AG04449 (cell line): ENCODE results near the gene PTPRF.

ENCODE experiments used
- CTCF ChIA-PET: fragments of 350-600 bp; formaldehyde crosslinking; extraction: SDS; loops from one replicate; lab custom pipeline; 2021; ENCODE audit warnings: antibody characterized with exemption; lab: Yijun Ruan, JAX
- POLR2A ChIA-PET: fragments of 400-600, 350-600 bp; formaldehyde crosslinking; extraction: SDS; loops from one replicate; lab custom pipeline; 2020; ENCODE audit warnings: antibody characterized with exemption, inconsistent platforms; lab: Yijun Ruan, JAX
- DNase-seq: peaks from one replicate; pipeline ENCODE4 v3.0.0-alpha.2; 2010; ENCODE audit warnings: low read depth, low spot score
- H3K4me3 ChIP-seq: 2 replicates; pipeline ENCODE4 v1.5.1; 2011; ENCODE audit warnings: low read depth, mild to moderate bottlenecking, control low read depth, low read length
- TF ChIP-seq, protein P1 (sequence below): IDR thresholded peaks from one replicate; pipeline ENCODE4 v1.5.1; 2011; ENCODE audit warnings: mild to moderate bottlenecking, moderate library complexity, low read length, control low read depth, inconsistent platforms; ENCODE audit not compliant: insufficient read depth; ENCODE audit errors: missing control alignments

The PTPRF gene

GRCh38 chr1:43610339-43610738 is 79.7 kb downstream of the PTPRF start:
- TF ChIP-seq, protein P1, sequence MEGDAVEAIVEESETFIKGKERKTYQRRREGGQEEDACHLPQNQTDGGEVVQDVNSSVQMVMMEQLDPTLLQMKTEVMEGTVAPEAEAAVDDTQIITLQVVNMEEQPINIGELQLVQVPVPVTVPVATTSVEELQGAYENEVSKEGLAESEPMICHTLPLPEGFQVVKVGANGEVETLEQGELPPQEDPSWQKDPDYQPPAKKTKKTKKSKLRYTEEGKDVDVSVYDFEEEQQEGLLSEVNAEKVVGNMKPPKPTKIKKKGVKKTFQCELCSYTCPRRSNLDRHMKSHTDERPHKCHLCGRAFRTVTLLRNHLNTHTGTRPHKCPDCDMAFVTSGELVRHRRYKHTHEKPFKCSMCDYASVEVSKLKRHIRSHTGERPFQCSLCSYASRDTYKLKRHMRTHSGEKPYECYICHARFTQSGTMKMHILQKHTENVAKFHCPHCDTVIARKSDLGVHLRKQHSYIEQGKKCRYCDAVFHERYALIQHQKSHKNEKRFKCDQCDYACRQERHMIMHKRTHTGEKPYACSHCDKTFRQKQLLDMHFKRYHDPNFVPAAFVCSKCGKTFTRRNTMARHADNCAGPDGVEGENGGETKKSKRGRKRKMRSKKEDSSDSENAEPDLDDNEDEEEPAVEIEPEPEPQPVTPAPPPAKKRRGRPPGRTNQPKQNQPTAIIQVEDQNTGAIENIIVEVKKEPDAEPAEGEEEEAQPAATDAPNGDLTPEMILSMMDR: no peak
- H3K4me3 ChIP-seq: no peak overlapping the region
- POLR2A ChIA-PET: interaction anchor here (0.7 kb wide), 1 partner anchor 40 kb away, joined by 4 read pairs; the partner anchor contains the start of gene KDM4A
- no peak for DNase-seq
- CTCF ChIA-PET: no interaction called here

DNA sequence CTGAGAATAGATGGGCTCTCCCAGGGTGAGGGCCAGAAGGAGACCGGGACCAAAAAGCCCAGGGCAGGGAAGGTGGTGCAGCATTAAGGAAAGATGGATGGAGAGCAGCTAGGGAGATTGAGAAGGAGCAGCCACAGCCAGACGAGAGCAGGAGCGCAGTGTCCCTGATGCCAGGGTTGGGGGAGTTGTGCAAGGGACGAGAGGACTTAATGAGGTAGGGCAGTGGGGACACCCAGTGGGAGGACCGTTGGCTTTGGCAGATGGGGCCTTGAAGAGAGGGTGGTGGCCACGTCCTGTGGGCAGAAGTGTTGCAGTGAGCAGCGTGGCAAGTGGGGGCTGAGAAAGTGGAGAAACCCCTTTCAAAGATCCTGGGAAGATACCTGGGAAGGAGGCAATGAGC is 81.3 kb downstream of the PTPRF start:
- TF ChIP-seq, protein P1: no peak
- no peak for DNase-seq
- POLR2A ChIA-PET: no interaction called here
- CTCF ChIA-PET: interaction anchor here (0.6 kb wide), 1 partner anchor 14 kb away, joined by 3 read pairs; no protein-coding TSS in a partner anchor
- H3K4me3 ChIP-seq: no peak overlapping the region

- no peak for DNase-seq
- TF ChIP-seq, protein P1: no peak
- POLR2A ChIA-PET: no interaction called here
- CTCF ChIA-PET: interaction anchor here (0.6 kb wide), 1 partner anchor 14 kb away, joined by 3 read pairs; no protein-coding TSS in a partner anchor
- no peak overlapping the region for H3K4me3 ChIP-seq
Observed at GRCh38 chr1:43612406-43612805, 81.7 kb downstream of the PTPRF start.

DNA sequence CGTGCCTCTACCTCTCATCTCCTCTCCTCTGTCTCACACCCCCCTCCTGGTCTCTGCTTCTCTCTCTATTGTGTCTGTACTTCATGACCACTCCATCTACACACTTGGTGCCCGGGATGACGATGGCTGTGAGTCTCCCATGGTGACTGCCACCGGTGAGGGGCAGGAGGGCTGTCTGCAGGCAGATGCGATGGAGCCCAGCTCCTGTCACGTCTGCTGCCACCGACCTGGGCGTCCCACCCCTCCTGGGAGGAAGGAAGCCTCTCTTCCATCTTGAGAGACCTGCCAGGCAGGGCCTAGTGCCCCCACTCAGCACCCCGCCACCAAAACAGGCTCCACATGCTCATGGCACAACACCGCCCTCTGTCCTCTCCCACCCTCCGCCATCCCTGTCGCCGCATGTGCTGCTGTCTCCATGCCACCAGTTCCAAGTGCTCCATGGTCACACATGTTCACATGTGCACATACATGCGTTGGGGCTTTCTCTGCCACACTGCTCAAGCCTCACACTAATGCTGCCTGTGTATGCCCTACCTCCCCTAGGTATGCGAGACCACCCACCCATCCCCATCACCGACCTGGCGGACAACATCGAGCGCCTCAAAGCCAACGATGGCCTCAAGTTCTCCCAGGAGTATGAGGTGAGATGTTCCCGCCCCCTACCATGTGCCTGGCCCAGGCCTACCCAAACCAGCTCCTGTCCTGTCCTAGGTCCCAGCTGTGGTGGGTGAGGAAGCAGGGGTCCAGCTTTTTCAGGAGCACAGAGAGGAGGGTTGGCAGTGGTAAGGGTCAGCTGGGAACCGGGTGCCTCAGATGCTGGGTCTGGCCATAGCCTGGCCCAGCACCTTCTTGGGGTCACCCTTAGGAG is 82.6 kb downstream of the PTPRF start:
- TF ChIP-seq, protein P1: no peak
- H3K4me3 ChIP-seq: no peak overlapping the region
- CTCF ChIA-PET: no interaction called here
- no peak for DNase-seq
- POLR2A ChIA-PET: no interaction called here

GRCh38 chr1:43614211-43614610 is 83.5 kb downstream of the PTPRF start:
- no peak overlapping the region for H3K4me3 ChIP-seq
- POLR2A ChIA-PET: no interaction called here
- no peak for DNase-seq
- CTCF ChIA-PET: no interaction called here
- TF ChIP-seq, protein P1: no peak

GRCh38 chr1:43614891-43615290 is 84.2 kb downstream of the PTPRF start:
- POLR2A ChIA-PET: no interaction called here
- DNase-seq: no peak
- CTCF ChIA-PET: no interaction called here
- H3K4me3 ChIP-seq: no peak overlapping the region
- TF ChIP-seq, protein P1: no peak
